Fibroblast of mammary gland (primary cell): Measurements from ENCODE around the gene COL16A1.

Source experiments
- DNase-seq: peaks from one replicate; pipeline ENCODE4 v3.0.0-alpha.2; 2010; ENCODE audit warnings: low read depth
- H3K4me3 ChIP-seq: 2 replicates; pipeline ENCODE4 v1.5.1; 2011; ENCODE audit warnings: low read depth, mild to moderate bottlenecking, low read length, moderate library complexity; ENCODE audit not compliant: control insufficient read depth
- CTCF ChIP-seq: conservative IDR thresholded peaks from 2 replicates; pipeline ENCODE4 v1.5.1; 2011; ENCODE audit warnings: low read depth, low read length, inconsistent platforms; ENCODE audit not compliant: control insufficient read depth, insufficient read depth

COL16A1 gene

GRCh38 chr1:31669786-31670592, 33.8 kb downstream of the COL16A1 start:
- no peak overlapping the region for H3K4me3 ChIP-seq
- TF ChIP-seq CTCF: no peak

GRCh38 chr1:31669433-31669785, 34.4 kb downstream of the COL16A1 start:
- H3K4me3 ChIP-seq: no peak overlapping the region
- no peak for TF ChIP-seq CTCF
- no peak for DNase-seq

More at GRCh38 chr1:31669786-31670592, 33.8 kb downstream of the COL16A1 start:
- DNase-seq: peak; percentile 40

GRCh38 chr1:31668303-31668883, 35.4 kb downstream of the COL16A1 start:
- no peak for TF ChIP-seq CTCF
- no peak for DNase-seq
- no peak overlapping the region for H3K4me3 ChIP-seq

GRCh38 chr1:31667065-31667785, 36.6 kb downstream of the COL16A1 start:
- no peak overlapping the region for H3K4me3 ChIP-seq
- DNase-seq: no peak
- no peak for TF ChIP-seq CTCF

GRCh38 chr1:31666263-31666963, 37.4 kb downstream of the COL16A1 start:
- no peak overlapping the region for H3K4me3 ChIP-seq
- TF ChIP-seq CTCF: no peak
- peak; percentile 33 for DNase-seq

GRCh38 chr1:31665234-31665878, 38.5 kb downstream of the COL16A1 start:
- DNase-seq: no peak
- TF ChIP-seq CTCF: no peak
- H3K4me3 ChIP-seq: no peak overlapping the region
